IPS-18a (cell line): Measurements from ENCODE around the gene FHIP1B.

Experiments
- H3K27ac ChIP-seq: one replicate; pipeline ENCODE4 v1.5.1; 2013; ENCODE audit warnings: low read length
- H3K27me3 ChIP-seq: one replicate; pipeline ENCODE4 v1.6.1; 2013; ENCODE audit warnings: mild to moderate bottlenecking, low read length; ENCODE audit not compliant: control insufficient read depth, insufficient read depth
- H3K36me3 ChIP-seq: one replicate; pipeline ENCODE4 v1.6.1; 2013; ENCODE audit warnings: low read depth, low read length; ENCODE audit not compliant: control insufficient read depth
- H3K4me1 ChIP-seq: one replicate; pipeline ENCODE4 v1.6.1; 2013; ENCODE audit warnings: low read depth, low read length; ENCODE audit not compliant: control insufficient read depth
- H3K4me3 ChIP-seq: one replicate; pipeline ENCODE4 v1.5.1; 2013; ENCODE audit warnings: low read length
- H3K9ac ChIP-seq: one replicate; pipeline ENCODE4 v1.6.1; 2013; ENCODE audit warnings: mild to moderate bottlenecking, low read length, moderate library complexity
- H3K9me3 ChIP-seq: one replicate; pipeline ENCODE4 v1.6.1; 2013; ENCODE audit warnings: low read depth, low read length; ENCODE audit not compliant: control insufficient read depth

Gene FHIP1B

DNA sequence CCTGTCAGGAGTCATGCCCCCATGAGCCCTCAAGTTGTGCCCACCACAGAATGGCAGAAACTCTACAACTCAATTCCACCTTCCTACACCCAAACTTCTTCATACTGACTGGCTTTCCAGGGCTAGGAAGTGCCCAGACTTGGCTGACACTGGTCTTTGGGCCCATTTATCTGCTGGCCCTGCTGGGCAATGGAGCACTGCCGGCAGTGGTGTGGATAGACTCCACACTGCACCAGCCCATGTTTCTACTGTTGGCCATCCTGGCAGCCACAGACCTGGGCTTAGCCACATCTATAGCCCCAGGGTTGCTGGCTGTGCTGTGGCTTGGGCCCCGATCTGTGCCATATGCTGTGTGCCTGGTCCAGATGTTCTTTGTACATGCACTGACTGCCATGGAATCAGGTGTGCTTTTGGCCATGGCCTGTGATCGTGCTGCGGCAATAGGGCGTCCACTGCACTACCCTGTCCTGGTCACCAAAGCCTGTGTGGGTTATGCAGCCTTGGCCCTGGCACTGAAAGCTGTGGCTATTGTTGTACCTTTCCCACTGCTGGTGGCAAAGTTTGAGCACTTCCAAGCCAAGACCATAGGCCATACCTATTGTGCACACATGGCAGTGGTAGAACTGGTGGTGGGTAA lies 35.1 kb downstream of the FHIP1B start, which contains the start of gene OR52W1:
TSS of gene OR52W1 (plus strand) at position 51 of the 637 bp plus-strand sequence. CDS start at position 51, 0 bp downstream.
- Histone ChIP-seq H3K36me3 (no peaks in the 10 kb centered on the region), H3K4me1 (no peaks in the 10 kb centered on the region), H3K9me3 (no peaks in the 10 kb centered on the region), H3K27ac (no peak within 1 kb of the TSS), H3K4me3 (no peak within 1 kb of the TSS), H3K27me3 (no peaks in the 10 kb centered on the region), H3K9ac (no peak within 1 kb of the TSS)

DNA sequence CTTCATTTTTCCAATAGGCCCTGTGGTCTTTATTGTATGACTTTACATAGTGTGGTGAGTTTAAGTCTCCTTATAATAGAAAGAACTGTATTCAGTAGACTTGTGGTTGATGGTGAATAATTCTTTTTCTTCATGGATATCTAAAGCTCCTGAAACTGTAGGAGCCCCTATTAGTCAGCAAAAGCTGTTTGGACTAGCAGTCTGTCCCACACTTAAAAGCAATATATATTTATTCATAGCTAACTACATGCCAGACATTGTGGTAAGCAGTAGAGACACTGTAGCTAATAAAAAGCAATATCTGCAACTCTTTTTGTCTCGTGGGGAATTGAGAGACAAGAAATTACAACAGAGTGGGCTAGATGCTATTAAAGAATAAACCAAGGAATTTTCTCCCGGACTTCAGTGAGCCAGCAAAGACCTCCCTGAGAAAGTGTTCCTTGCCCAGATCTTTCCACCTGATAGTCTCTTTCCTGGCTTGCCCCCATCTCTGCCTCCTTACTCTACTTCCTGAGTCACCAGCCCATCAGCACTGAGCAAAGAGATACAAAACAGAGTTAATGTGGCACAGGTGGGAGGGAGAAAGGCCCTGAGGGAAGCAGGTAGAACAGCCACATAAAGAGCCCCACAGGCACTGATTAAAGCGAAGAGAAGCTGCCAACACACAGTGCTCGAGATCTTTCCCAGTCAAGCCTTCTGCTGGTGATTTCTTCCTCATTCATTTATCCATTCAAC lies 36.8 kb downstream of the FHIP1B start:
- no peaks in the 10 kb centered on the region for H3K9me3 ChIP-seq
- no peak overlapping the region for H3K4me3 ChIP-seq

DNA sequence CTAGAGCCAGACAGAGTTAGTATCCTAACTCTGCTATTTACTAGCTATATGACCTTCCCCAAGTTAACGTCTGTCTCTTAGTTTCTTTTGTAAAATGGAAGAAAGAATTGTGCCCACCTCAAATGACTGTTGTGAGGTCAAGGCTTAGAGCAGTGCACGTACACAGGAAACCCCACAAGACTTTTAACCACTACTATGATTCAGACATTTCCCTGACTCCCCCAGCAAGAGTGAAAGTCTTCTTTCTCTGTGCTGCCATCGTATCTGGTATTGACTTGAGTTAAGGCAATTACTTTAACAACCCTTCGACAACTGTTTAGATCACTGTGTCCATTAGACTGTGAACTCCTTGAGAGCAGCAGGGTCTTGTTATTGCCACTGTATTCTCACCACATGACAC lies 38.0 kb downstream of the FHIP1B start:
- H3K4me1 ChIP-seq, result no peaks in the 10 kb centered on the region
- H3K36me3 ChIP-seq, result no peaks in the 10 kb centered on the region
- H3K9me3 ChIP-seq, result no peaks in the 10 kb centered on the region
- H3K9ac ChIP-seq, result no peak overlapping the region
- H3K4me3 ChIP-seq, result no peak overlapping the region
- no peaks in the 10 kb centered on the region for H3K27me3 ChIP-seq
- no peak overlapping the region for H3K27ac ChIP-seq

More for the DNA sequence above, 36.8 kb downstream of the FHIP1B start:
- Histone ChIP-seq H3K9ac (no peak overlapping the region), H3K27ac (no peak overlapping the region), H3K36me3 (no peaks in the 10 kb centered on the region), H3K4me1 (no peaks in the 10 kb centered on the region), H3K27me3 (no peaks in the 10 kb centered on the region)

DNA sequence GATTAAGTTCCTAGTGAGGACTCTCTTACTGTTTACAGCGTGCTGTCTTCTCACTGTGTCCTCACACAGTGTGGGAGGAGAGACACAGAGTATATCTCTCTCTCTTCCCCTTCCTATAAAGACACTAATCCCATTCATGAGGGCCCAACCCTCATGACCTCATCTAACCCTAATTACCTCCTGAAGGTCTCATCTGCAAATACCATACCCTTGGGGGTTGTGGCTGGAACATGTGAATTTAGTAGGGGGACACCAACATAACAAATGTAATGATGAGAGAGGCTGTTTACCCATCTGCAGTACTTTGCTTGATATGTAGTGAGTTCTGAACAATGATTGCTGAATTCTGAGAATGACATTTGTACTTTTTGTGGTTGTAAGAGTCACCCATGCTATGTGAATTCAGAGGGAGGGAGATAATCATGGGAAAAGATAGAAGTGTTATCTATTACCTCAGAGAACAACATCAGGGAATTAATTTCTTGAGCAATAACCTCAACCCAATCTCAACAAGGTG lies 40.3 kb downstream of the FHIP1B start:
- no peak overlapping the region for H3K9ac ChIP-seq
- no peaks in the 10 kb centered on the region for H3K9me3 ChIP-seq
- no peaks in the 10 kb centered on the region for H3K27me3 ChIP-seq
- no peaks in the 10 kb centered on the region for H3K36me3 ChIP-seq
- H3K4me3 ChIP-seq, result no peak overlapping the region
- H3K4me1 ChIP-seq, result no peaks in the 10 kb centered on the region
- H3K27ac ChIP-seq, result no peak overlapping the region

DNA sequence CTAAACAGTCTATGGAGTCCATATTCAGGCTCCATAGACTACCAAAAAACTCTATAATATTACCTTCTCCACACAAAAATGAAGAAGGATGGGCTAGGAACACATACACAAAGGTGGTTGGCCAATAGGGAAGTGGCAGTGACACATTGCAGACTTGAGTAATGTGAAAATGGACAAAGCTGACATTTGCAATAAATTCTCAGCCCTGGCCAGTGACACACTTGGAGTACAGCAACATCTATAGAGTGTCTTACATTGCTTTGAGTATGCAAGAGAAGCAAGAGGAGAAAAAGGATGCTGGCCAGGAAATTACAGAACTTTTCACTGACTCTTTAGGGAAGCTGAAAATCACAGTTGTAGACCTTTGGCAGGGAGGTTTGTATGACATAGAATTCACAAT lies 42.7 kb downstream of the FHIP1B start:
- Histone ChIP-seq H3K36me3 (no peaks in the 10 kb centered on the region), H3K27me3 (no peaks in the 10 kb centered on the region), H3K27ac (no peak overlapping the region), H3K9ac (no peak overlapping the region), H3K4me3 (no peak overlapping the region), H3K9me3 (no peaks in the 10 kb centered on the region), H3K4me1 (no peaks in the 10 kb centered on the region)

DNA sequence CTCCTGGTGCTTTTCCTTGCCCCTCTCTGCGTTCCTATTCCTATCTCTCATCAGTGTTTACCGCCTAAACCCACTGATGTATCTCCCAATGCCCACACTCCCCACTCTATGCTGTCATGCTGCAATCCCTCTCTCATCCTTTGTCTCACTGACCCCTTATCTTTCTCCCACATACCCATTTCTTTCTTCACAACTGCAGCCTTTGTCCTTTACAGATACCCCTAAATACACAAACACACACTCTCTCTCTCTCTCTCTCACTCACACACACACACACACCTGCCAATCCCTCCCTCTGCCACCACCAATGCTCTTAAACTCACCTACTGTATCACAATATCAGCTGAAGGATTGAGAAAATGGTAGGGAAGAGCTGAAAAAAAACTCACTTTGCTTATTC lies 59.0 kb downstream of the FHIP1B start:
- no peaks in the 10 kb centered on the region for H3K36me3 ChIP-seq
- H3K27me3 ChIP-seq, result no peaks in the 10 kb centered on the region
- no peak overlapping the region for H3K9ac ChIP-seq
- H3K9me3 ChIP-seq, result no peaks in the 10 kb centered on the region
- no peak overlapping the region for H3K4me3 ChIP-seq
- H3K27ac ChIP-seq, result no peak overlapping the region
- H3K4me1 ChIP-seq, result no peaks in the 10 kb centered on the region

DNA sequence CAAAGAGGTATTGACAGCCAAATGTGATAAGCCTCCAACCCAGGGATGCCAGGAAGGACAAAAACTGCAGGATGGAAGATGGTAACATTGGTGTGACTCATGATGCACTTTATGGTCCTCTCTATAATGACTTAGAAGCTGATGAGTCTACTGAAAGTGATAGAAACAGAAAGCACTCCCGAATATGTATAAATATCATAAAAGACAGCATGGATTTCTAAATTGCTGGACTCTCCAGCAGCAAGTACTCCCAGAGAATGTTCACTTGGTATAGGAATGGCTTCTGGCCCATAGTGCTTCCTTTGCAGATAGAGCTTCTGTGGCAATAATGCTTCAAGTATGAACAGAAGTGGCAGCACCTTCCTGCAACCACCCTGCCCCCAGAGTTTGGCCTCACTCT lies 64.2 kb downstream of the FHIP1B start, which contains the start of gene OR52B2:
TSS of gene OR52B2 (minus strand) at position 101 of the 400 bp plus-strand sequence. CDS start at position 101, 0 bp downstream.
- Histone ChIP-seq H3K4me3 (no peak within 1 kb of the TSS), H3K9me3 (peaks cover 2% of the 10 kb centered on the region), H3K27me3 (no peaks in the 10 kb centered on the region)

More for the DNA sequence above, 64.2 kb downstream of the FHIP1B start, which contains the start of gene OR52B2:
- Histone ChIP-seq H3K9ac (no peak within 1 kb of the TSS), H3K27ac (no peak within 1 kb of the TSS), H3K36me3 (no peaks in the 10 kb centered on the region), H3K4me1 (no peaks in the 10 kb centered on the region)
